HG03280 (cell line): ENCODE results near the gene FBXL19.

Experiments used
- ATAC-seq: cut with Tn5 transposase; IDR thresholded peaks from one replicate; pipeline ENCODE4 v1.9.1; 2021; ENCODE audit warnings: mild to moderate bottlenecking, moderate library complexity; ENCODE audit not compliant: unreplicated experiment

FBXL19 gene

DNA sequence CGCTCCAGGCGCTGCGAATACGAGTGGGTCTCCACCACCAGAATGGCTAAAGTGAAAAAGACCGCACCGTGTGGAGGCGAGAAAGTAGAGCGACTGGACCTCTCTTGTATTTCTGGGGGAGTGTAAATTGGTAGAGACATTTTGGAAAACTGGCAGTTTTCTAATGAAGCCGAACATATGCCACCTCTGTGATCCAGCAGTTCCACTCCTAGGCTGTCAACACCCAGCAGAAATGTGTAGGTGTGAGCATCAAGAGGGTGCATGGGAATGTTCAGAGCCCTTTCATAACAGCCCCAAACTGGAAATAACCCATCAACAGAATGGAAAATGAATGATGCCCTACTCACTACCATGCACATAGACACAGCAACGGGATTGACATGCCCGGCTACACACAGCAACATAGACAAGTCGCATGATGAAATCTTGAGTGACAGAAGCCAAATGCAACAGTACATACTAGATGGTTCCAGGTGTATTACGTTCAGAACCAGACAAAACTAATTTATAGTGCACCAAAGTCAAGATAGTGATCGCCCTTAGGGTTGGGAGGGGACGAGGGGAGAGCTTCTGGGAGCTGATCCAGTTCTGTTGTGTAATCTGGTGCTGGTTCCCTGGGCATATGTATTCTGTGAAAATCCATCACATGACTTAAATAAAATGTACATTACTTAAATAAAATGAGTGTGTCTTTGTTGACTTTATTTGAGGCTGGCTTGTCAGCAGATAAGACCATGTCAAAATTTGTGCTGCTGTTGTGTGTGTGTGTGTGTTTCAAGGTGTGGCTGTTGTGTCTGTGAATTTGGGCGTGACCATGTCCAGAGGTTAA, 28.6 kb upstream of the FBXL19 start:
- no peak for ATAC-seq

GRCh38 chr16:30895627-30896260, 27.6 kb upstream of the FBXL19 start:
- ATAC-seq, result no peak

DNA sequence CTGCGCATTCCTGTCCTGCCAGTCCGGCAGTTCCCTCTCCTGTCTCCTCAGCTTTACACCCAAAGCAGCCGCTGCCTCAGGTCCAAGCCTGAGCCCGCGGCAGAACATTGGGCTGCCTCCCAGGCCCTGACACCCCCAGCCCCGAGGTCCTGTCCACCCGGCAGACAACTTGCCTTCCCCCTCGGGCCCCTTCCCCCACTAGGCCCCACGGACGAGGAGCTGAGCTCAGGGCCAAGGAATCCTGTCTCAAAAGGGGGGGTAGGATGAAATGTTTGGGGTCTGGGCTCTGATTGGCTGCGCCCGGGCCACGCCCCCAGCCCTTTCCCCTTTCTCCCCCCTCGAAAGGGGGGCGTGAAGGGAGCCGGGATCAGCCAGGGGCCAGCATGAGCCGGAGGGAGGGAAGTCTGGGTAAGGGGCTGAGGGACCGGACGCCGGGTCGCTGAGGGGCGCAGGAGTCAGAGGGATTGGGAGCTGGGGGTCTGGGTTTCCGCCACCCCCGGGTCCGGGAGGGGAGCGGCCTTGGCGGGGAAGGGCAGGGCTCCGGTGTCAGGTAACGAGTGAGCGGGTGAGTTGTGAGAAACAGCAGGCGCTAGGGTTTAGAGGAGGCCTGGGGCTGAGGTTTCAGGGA, 27.0 kb upstream of the FBXL19 start, which contains the start of gene CTF1:
TSS of gene CTF1 (plus strand) at position 354 of the 628 bp plus-strand sequence. CDS start at position 384, 30 bp downstream.
- no peak for ATAC-seq

DNA sequence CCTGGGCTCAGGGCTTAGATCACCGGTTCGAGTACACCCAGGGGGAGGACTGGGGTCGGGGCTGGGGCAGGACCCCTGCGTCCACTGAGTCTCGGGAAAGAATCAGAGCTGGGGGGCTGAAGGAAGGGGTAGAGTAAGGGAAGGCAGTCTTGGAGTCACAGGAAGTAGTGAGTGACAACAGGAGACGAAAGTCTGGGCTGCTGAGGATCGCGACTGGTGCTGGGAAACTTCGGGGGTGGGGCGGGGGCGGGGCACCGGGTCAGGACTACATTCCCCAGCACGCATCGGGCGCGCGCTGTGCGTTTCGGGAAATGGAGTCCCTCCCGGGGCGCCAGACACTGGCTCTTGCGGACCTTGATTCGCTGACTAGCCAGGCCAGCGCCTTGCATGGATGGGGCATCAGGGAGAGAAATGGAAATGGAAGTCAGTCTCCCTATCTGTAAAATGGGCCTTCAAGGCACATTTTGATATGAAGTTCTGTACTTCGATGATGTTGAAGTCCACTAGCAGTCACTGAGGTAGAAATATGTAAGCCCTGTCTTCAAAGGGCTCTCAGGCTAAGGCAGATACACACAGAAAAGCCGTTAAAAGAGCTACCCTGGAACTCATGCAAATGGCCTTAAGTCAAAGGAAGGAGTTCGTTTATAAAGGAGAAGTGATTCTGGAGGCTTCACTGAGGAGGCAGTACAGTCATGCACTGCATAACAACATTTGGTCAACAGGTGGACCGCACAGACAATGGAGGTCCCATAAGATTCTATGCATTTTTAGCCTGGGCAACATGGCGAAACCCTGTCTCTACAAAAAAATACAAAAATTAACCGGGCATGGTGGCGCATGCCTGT, 26.3 kb upstream of the FBXL19 start:
- ATAC-seq, result peak; percentile 48

GRCh38 chr16:30899794-30900193, 23.6 kb upstream of the FBXL19 start:
- no peak for ATAC-seq

GRCh38 chr16:30900588-30900987, 22.8 kb upstream of the FBXL19 start:
- no peak for ATAC-seq

DNA sequence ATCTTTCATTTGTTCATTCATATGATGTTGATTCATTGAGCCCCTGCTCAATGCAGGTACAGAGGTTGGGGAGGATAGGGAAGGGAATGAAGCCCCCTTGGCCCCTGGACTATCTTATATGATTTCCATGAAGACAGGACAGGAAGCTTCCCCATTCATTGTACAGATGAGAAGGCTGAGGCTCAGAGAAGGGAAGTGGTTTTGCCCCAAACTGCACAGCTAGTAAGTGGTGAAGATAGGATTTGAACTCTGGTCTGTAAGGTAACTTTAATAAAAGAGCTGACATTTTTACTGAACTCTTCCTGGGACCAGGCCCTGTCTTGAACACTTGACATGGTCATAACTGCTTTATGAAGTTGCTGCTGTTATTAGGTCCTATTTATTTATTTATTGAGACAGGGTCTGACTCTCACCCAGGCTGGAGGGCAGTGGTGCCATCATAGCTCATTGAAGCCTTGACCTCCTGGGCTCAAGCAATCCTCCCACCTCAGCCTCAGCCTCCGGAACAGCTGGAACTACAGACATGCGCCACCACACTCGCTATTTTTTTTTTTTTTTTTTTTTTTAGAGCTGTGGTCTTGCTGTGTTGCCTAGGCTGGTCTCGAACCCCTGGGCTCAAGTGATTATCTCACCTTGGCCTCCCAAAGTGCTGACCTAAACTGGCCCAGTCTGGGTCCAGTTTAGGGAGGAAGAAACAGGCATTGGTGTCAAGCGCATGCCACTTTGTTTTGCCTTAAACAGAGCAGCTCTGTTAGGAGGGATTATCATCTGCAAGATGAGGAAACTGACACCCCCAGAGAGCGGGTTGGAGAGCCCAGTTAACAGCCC, 22.0 kb upstream of the FBXL19 start:
- no peak for ATAC-seq

DNA sequence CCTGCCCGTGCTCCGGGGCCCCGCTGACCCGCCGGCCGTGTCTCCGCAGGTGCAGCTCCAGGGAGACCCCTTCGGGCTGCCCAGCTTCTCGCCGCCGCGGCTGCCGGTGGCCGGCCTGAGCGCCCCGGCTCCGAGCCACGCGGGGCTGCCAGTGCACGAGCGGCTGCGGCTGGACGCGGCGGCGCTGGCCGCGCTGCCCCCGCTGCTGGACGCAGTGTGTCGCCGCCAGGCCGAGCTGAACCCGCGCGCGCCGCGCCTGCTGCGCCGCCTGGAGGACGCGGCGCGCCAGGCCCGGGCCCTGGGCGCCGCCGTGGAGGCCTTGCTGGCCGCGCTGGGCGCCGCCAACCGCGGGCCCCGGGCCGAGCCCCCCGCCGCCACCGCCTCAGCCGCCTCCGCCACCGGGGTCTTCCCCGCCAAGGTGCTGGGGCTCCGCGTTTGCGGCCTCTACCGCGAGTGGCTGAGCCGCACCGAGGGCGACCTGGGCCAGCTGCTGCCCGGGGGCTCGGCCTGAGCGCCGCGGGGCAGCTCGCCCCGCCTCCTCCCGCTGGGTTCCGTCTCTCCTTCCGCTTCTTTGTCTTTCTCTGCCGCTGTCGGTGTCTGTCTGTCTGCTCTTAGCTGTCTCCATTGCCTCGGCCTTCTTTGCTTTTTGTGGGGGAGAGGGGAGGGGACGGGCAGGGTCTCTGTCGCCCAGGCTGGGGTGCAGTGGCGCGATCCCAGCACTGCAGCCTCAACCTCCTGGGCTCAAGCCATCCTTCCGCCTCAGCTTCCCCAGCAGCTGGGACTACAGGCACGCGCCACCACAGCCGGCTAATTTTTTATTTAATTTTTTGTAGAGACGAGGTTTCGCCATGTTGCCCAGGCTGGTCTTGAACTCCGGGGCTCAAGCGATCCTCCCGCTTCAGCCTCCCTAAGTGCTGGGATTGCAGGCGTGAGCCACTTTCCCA, 21.1 kb upstream of the FBXL19 start:
- no peak for ATAC-seq

- no peak for ATAC-seq
Measured at GRCh38 chr16:30903002-30903401, 20.4 kb upstream of the FBXL19 start.

DNA sequence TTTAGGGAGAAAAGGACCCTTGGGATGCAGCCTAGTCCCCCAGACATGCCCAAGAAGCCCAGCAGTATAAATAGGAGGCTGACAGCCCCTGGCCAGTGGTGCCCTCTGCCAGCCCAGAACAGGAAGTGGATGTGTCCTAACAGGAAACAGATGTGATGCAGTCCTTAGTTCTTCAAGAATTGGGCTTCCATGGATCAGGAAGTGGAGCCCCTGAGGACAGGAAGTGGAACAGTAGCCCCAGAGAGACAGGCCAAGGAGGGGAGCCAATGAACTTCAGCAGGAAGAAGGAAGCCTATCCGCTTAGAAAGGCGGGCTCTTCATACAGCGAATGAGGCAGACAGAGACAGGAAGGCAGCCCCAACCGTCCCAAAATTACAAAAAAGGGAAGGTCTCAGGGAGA, 19.8 kb upstream of the FBXL19 start:
- no peak for ATAC-seq

DNA sequence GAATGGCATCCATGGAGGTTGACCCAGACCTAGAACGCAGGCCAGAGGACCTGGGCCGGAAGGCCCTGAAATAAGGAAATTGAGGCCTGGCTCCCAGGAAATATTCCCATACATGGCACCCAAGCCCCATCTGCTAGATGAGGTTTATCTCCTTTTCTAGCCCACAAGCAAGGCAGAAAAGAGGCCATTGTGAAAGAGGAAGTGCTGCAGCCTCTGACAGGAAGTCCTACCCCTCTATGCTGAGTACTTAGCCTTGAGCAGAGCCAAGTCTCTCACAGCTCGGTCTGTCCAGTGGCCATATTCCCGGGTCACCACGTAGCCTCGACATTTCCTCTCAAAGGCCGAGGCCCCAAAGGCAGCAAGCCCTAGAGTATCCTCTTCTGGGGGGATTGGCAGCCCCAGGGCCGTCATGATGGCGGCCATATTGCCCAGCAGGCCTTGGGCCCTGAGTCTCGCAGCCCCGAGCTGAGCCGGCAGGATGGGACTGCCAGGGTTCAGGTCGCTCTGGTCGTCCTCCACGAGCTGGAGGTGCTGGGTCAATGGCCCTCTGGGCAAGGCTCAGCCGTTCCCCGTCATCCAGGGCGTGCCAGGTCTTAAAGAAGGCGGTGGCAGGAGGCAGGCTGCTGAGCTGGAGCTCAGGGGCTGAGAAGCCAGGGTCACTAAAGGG, 19.1 kb upstream of the FBXL19 start:
- no peak for ATAC-seq

DNA sequence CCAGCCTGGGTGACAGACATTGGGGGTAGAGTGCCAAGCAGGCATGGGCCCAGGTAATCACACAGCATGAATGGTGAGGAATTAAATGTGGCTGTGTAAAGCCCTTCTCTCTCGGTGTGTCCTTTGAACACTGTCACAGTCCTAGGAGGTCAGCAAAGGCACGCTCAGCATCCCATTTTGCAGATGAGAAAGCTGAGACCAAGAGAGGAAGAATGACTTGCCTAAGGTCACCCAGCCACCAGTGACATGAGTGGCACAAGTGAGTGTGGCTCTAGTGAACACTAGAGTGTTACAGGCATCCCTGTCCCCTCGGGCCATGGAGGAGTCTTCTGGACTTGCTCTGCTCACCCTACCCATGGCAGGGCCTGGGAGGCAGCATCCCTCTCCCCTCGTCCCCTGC, 16.3 kb upstream of the FBXL19 start:
- no peak for ATAC-seq

- no peak for ATAC-seq
Measured at GRCh38 chr16:30910427-30911029, 12.8 kb upstream of the FBXL19 start.

DNA sequence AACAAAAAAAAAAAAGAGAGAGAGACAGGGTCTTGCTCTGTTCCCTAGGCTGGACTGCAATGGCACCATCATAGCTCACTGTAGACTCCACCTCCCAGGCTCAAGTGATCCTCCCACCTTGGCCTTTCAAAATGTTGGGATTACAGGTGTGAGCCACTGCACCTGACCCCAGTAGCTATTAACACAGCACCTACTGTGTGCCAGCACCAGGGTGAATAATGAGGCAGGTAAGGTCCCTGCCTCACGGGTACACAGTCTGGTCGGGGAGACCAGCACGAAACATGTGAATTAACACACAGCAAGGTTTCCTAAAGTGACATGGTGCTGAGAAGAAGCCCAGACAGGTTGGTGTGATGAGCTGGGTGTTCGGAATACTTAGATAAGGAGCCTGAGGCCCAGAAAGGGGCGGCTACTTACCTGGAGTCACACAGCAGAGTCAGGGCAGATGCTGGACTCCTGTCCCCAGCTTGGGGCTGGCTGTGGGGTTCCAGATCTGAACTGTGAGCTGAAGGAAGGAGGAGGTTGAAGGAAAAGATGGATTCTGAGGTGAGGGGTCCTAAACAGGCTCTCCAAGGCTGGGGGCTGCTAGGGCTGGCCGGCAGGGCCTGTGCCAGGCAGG, 10.5 kb upstream of the FBXL19 start:
- no peak for ATAC-seq

DNA sequence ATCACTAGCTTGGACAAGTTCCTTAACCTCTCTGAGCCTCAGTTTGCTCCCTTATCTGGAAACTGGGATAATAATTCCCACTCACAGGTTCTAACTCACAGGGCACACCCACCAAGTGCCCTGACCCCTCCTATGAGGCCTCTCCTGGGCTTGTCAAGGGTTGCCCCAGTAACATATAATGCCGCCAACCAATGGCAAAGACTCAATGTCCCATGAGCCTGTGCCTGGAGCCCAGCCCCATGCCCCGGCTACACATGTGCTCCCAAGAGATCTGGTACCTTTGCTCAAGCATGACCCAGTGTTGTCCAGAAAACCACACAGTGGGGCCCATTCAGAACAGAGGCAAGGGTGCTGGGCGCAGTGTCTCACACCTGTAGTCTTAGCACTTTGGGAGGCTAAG, 8.5 kb upstream of the FBXL19 start:
- ATAC-seq, result no peak

DNA sequence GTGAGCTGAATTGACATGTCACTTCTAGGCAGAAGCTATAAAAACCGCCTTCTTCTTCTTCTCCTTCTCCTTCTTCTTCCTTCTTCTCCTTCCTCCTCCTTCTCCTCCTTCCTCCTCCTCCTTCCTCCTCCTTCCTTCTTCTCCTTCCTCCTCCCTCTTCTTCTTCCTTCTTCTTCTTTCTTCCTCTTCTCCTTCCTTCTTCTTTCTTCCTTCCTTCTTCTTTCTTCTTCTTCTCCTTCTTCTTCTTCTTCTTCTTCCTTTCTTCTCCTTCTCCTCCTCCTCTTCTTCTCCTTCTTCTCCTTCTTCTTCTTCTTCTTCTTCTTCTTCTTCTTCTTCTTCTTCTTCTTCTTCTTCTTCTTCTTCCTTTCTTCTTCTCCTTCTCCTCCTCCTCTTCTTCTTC, 4.8 kb upstream of the FBXL19 start:
- ATAC-seq, result no peak

GRCh38 chr16:30920891-30921290, 2.5 kb upstream of the FBXL19 start:
- ATAC-seq, result no peak

DNA sequence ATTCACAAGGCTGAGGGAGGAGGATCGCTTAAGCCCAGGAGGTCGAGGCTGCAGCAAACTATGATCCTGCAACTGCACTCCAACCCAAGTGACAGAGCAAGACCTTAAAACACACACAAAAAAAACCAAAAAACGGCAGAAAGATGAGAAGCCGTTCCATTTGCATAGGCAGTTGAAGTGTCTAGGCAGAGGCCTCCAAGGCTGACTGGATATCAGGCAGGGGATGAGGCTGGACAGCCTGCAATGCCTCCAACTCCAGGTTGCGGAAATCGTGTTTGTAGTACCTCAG, 2.0 kb upstream of the FBXL19 start:
- ATAC-seq, result no peak
